HepG2 (cell line): ENCODE results near the gene TFF1. TPM values are rescaled to one million over a fixed set of nuclear protein-coding genes. Genes with fewer than 3 reads are reported as not detected.

Source experiments
- ATAC-seq: fragments of 200-7000 bp; cut with Tn5 transposase; 3 replicates; pipeline ENCODE4 v1.9.1; 2020; ENCODE audit warnings: mild to moderate bottlenecking, moderate library complexity
- BruUV-seq: library from RNA; stranded (reverse); fragments of 400-500 nt; replicated peaks from 2 replicates; lab custom pipeline; 2021; lab: Mats Ljungman, UMichigan
- CTCF ChIA-PET: fragments of 300-600 bp; formaldehyde crosslinking; extraction: SDS; loops from one replicate; lab custom pipeline; 2021; ENCODE audit warnings: low total read pairs, inconsistent platforms, low intra/inter-chr PET ratio; lab: Yijun Ruan, JAX
- POLR2A ChIA-PET: fragments of 350-600 bp; sonication (Branson Sonifier 250); formaldehyde crosslinking; loops from one replicate; lab custom pipeline; 2020; ENCODE audit warnings: antibody characterized with exemption, inconsistent platforms; lab: Yijun Ruan, JAX
- DNase-seq: peaks from one replicate; pipeline ENCODE4 v3.0.0-alpha.2; 2015; ENCODE audit warnings: low spot score
- FAIRE-seq: peaks from 3 replicates; lab custom pipeline; 2011; peaks lifted over from hg19 to GRCh38; lab: Jason Lieb, UNC
- H2AFZ ChIP-seq: one replicate; pipeline ENCODE4 v1.6.1; 2011; ENCODE audit warnings: low read length, inconsistent platforms
- H3K27ac ChIP-seq: fragments of 300-600 bp; 3 replicates; pipeline ENCODE4 v1.8.0; 2011; ENCODE audit warnings: mixed run types, mild to moderate bottlenecking, mixed read lengths, low read length, inconsistent platforms; ENCODE audit not compliant: insufficient read depth; ENCODE audit errors: extremely low read length
- H3K27me3 ChIP-seq, 2 experiments: fragments of 200-600 bp in 1 of 2; 2 replicates in 1 of 2; 3 replicates in 1 of 2; pipeline versions ENCODE4 v1.6.0 to v1.8.0; 2011; ENCODE audit warnings: low read length in 2 of 2, mild to moderate bottlenecking in 2 of 2, moderate library complexity in 2 of 2, inconsistent platforms in 1 of 2; ENCODE audit not compliant: insufficient read depth in 2 of 2, control insufficient read depth in 1 of 2
- H3K36me3 ChIP-seq, 2 experiments: fragments of 200-600 bp in 1 of 2; replicated peaks in 1 of 2; 2 replicates in 1 of 2; 3 replicates in 1 of 2; pipeline versions ENCODE4 v1.5.1 to v1.8.0; 2011; ENCODE audit warnings: low read length in 2 of 2, inconsistent platforms in 1 of 2; ENCODE audit not compliant: insufficient read depth in 2 of 2, control insufficient read depth in 1 of 2
- H3K4me1 ChIP-seq: 2 replicates; pipeline ENCODE4 v1.5.1; 2012; ENCODE audit warnings: low read length, inconsistent platforms; ENCODE audit not compliant: insufficient read depth
- H3K4me2 ChIP-seq: 2 replicates; pipeline ENCODE4 v1.6.0; 2011; ENCODE audit warnings: low read depth, low read length, inconsistent platforms
- H3K4me3 ChIP-seq, 3 experiments: fragments of 200-600 bp in 1 of 3; sonication (generic), shearing (Covaris generic) in 1 of 3; replicated peaks in 1 of 3; 2 replicates each; pipeline ENCODE4 v1.5.1; 2011 to 2016; ENCODE audit warnings: low read length in 3 of 3, inconsistent platforms in 2 of 3, low read depth in 2 of 3, mild to moderate bottlenecking in 2 of 3, control low read depth in 1 of 3, mixed read lengths in 1 of 3; ENCODE audit not compliant: insufficient read depth in 1 of 3
- H3K79me2 ChIP-seq: one replicate; pipeline ENCODE4 v1.6.1; 2011; ENCODE audit warnings: low read length, inconsistent platforms; ENCODE audit not compliant: insufficient read depth
- H3K9ac ChIP-seq: 2 replicates; pipeline ENCODE4 v1.6.0; 2011; ENCODE audit warnings: mild to moderate bottlenecking, low read depth, low read length, inconsistent platforms; ENCODE audit not compliant: insufficient read depth
- H3K9me3 ChIP-seq: 2 replicates; pipeline ENCODE4 v1.5.1; 2012; ENCODE audit warnings: mild to moderate bottlenecking, low read length
- H4K20me1 ChIP-seq: 2 replicates; pipeline ENCODE4 v1.6.0; 2011; ENCODE audit warnings: inconsistent platforms, mild to moderate bottlenecking, low read length, moderate library complexity; ENCODE audit not compliant: insufficient read depth
- FOXJ3 ChIP-seq: sonication (generic); formaldehyde crosslinking; IDR thresholded peaks from 2 replicates; pipeline ENCODE4 v1.4.0; 2020; ENCODE audit warnings: missing genetic modification reagents, mild to moderate bottlenecking, borderline replicate concordance
- FOXO1 ChIP-seq: sonication (generic); formaldehyde crosslinking; IDR thresholded peaks from 2 replicates; pipeline ENCODE4 v1.4.0; 2020; ENCODE audit warnings: missing genetic modification reagents
- ZKSCAN1 ChIP-seq: fragments of 150-350 bp; IDR thresholded peaks from 2 replicates; pipeline ENCODE4 v1.6.1; 2014; ENCODE audit warnings: low read length
- WGBS: methylation state at CpG from one replicate; pipeline ENCODE4 v1.1.6; 2017; ENCODE audit warnings: low lambda C conversion rate; 5-methylcytosine and 5-hydroxymethylcytosine counted together
- in situ Hi-C: cut with HindIII; loops from 2 replicates; pipeline ENCODE4 v1.10.0; 2017; ENCODE audit warnings: low pct_unique_long_range_greater_than_20kb; ENCODE audit not compliant: extremely low pct_ligation_motif_present
- intact Hi-C: fragments of 100-400 bp; cut with micrococcal nuclease; formaldehyde crosslinking; loops from one replicate; pipeline ENCODE4 v1.10.0; 2022; ENCODE audit not compliant: unreplicated experiment
- polyA plus RNA-seq, 8 experiments: library from polyadenylated mRNA; depleted of rRNA in 3 of 8; stranded (reverse) in 7 of 8; unstranded in 1 of 8; fragments of >200 nt; fragmentation: Illumina TruSeq in 4 of 8; extraction: Trizol in 4 of 8; gene quantifications; 2 replicates each; pipeline versions ENCODE4 v1.2.1 to v1.2.3, GENCODE V29; 2011 to 2016; ENCODE audit warnings: low read depth in 4 of 8, missing spikeins in 1 of 8, mixed read lengths in 1 of 8; ENCODE audit not compliant: insufficient read depth in 1 of 8
- total RNA-seq, 5 experiments: library from RNA; depleted of rRNA; stranded (reverse); fragments of >200 nt; fragmentation: Illumina TruSeq; extraction: Trizol; gene quantifications; 2 replicates each; pipeline ENCODE4 v1.2.3, GENCODE V29; 2016; ENCODE audit warnings: low read depth in 1 of 5
- TF ChIP-seq, protein P1 (sequence below), 2 experiments: sonication (generic) in 1 of 2; formaldehyde crosslinking in 1 of 2; IDR thresholded peaks; 2 replicates each; pipeline versions ENCODE4 v1.5.1 to v1.6.1; 2011 to 2020; ENCODE audit warnings: borderline replicate concordance in 1 of 2, low read depth in 1 of 2, low read length in 1 of 2, mild to moderate bottlenecking in 1 of 2, missing genetic modification reagents in 1 of 2, moderate library complexity in 1 of 2

The TFF1 gene
- total and polyA plus RNA-seq, 2 of the 13 experiments (the other 11 are each of a cell fraction or from before 2014, with no cell fraction given) = 0.24 to 19.4 TPM

DNA sequence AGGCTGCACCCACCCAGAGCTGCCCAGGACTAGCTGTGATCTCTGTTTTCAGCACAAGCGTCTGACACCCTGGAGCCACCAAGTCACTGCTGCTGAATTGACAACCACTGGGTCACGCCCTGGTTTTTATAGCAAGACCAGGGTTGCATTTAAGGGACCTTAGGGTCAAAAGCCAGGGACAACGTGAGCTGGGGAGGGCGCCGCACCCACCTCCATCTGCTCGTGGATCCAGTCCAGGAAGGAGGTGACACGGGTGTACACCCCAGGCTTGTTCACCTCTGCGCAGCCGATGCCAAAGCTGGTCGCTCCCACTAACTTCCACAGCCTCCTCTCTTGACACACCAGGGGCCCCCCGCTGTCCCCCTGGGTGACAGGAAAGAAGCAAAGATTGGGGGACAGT, 9.2 kb upstream of the TFF1 start:
- ChIA-PET POLR2A (no interaction called here), CTCF (no interaction called here)
- peaks cover 0 to 1% of the 10 kb centered on the region in 2 experiments; a peak in 1 of 5 replicates for H3K27me3 ChIP-seq
- no peak overlapping the region for H3K4me3 ChIP-seq
- no peak for TF ChIP-seq FOXJ3 (CRISPR knock-in tag)
- H3K9me3 ChIP-seq = no peaks in the 10 kb centered on the region
- BruUV-seq = no TSS peak
- DNase-seq = no peak
- intact Hi-C loops (no loop called here), in situ Hi-C loops (no loop called here)
- H3K27ac ChIP-seq = no peak overlapping the region
- no peak overlapping the region for H3K4me2 ChIP-seq
- WGBS = 95% methylated on average over 10 of the region's 11 CpGs
- FAIRE-seq = no peak
- H3K36me3 ChIP-seq = no peaks in the 10 kb centered on the region
- ATAC-seq = no peak
- no peaks in the 10 kb centered on the region for H3K4me1 ChIP-seq
- H2AFZ ChIP-seq = no peak overlapping the region
- H3K9ac ChIP-seq = no peak overlapping the region
- H3K79me2 ChIP-seq = no peaks in the 10 kb centered on the region
- no peaks in the 10 kb centered on the region for H4K20me1 ChIP-seq

DNA sequence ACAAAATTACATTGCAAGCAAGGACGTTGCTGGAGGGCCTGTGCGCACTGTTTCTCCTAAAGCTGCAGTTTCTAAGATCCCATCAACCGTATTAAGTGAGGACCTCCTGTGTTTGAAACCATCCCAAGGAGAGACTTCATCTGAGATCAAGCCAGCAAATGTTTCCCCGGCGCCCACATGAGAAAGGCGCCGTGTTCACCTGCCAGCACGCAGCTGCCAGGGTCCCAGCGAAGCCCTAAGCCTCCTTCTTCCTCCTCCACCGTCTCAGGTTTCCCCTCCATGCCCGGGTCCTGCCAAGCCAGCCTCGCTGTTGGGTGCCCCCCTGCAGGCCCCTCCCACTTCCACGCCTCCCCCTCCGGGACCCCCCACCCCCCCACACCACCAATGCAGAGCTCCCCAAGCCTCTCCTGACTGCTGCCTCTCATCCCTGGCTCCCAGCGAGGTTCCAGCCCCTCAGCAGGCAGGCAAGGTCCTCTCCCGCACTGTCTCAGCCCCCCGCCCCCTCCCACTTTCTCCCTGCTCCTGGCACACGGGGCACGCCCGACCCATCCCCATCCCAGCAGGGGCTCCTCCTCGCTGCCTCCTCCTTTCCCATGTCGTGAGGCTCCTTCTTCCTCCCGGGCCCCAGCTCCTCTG, 8.6 kb upstream of the TFF1 start:
- FAIRE-seq (no peak), ATAC-seq (no peak), DNase-seq (no peak)
- Histone ChIP-seq H3K4me2 (no peak overlapping the region), H2AFZ (no peak overlapping the region), H3K4me1 (no peaks in the 10 kb centered on the region), H4K20me1 (no peaks in the 10 kb centered on the region), H3K36me3 (no peaks in the 10 kb centered on the region), H3K27me3 (peaks cover 0 to 1% of the 10 kb centered on the region in 2 experiments; a peak in 1 of 5 replicates), H3K27ac (no peak overlapping the region), H3K79me2 (no peaks in the 10 kb centered on the region), H3K9ac (no peak overlapping the region), H3K4me3 (no peak overlapping the region), H3K9me3 (no peaks in the 10 kb centered on the region)
- ChIA-PET POLR2A (no interaction called here), CTCF (interaction anchor here (0.6 kb wide), 1 partner anchor 53 kb away, joined by 3 read pairs; no protein-coding TSS in a partner anchor)
- intact Hi-C loops = no loop called here
- in situ Hi-C loops = no loop called here
- TF ChIP-seq, protein P1, sequence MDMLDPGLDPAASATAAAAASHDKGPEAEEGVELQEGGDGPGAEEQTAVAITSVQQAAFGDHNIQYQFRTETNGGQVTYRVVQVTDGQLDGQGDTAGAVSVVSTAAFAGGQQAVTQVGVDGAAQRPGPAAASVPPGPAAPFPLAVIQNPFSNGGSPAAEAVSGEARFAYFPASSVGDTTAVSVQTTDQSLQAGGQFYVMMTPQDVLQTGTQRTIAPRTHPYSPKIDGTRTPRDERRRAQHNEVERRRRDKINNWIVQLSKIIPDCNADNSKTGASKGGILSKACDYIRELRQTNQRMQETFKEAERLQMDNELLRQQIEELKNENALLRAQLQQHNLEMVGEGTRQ (IDR thresholded peaks at IDR 0.05; ENCODE audit: low read depth, low read length) = no peak
- TF ChIP-seq, protein P1 (CRISPR knock-in tag; IDR thresholded peaks at IDR 0.05; ENCODE audit: borderline replicate concordance) = no peak
- no peak for TF ChIP-seq FOXO1
- no peak for TF ChIP-seq ZKSCAN1
- no TSS peak for BruUV-seq
- 91% methylated on average over 23 of the region's 23 CpGs for WGBS
